WERI-Rb-1 (cell line): Measurements from ENCODE around the gene ACP3.
"Not testable (repeated sequence)": the region's sequence is repeated elsewhere in the genome, so short reads cannot be mapped to it uniquely, and the experiment has no call there.

Experiments used
- DNase-seq: peaks from one replicate; pipeline ENCODE4 v3.0.0-alpha.2; 2020
- H3K27ac ChIP-seq: fragments of 250-450 bp; sonication (Bioruptor Pico); 2 replicates; pipeline ENCODE4 v1.5.1; 2020; ENCODE audit warnings: mild to moderate bottlenecking, moderate library complexity
- H3K27me3 ChIP-seq: fragments of 250-450 bp; sonication (Bioruptor Pico); 2 replicates; pipeline ENCODE4 v1.5.1; 2021; ENCODE audit warnings: mild to moderate bottlenecking, low read depth, moderate library complexity; ENCODE audit not compliant: insufficient read depth, severe bottlenecking
- H3K36me3 ChIP-seq: fragments of 250-450 bp; sonication (Bioruptor Pico); 2 replicates; pipeline ENCODE4 v1.5.1; 2020; ENCODE audit warnings: mild to moderate bottlenecking, moderate library complexity
- H3K4me3 ChIP-seq: 2 replicates; pipeline ENCODE4 v1.5.1; 2011; ENCODE audit warnings: low read depth, mild to moderate bottlenecking, control low read depth, low read length
- H3K9me3 ChIP-seq: fragments of 250-450 bp; sonication (Bioruptor Pico); 2 replicates; pipeline ENCODE4 v1.5.1; 2021; ENCODE audit warnings: mild to moderate bottlenecking, moderate library complexity; ENCODE audit not compliant: severe bottlenecking
- CTCF ChIP-seq: IDR thresholded peaks from 2 replicates; pipeline ENCODE4 v1.5.1; 2011; ENCODE audit warnings: low read depth, mild to moderate bottlenecking, control low read depth, inconsistent platforms, low read length

Gene ACP3

GRCh38 chr3:132386259-132386658, 69.1 kb downstream of the ACP3 start:
- Histone ChIP-seq H3K4me3 (no peak overlapping the region), H3K9me3 (no peaks in the 10 kb centered on the region), H3K27ac (no peak overlapping the region), H3K27me3 (no peaks in the 10 kb centered on the region), H3K36me3 (no peaks in the 10 kb centered on the region)
- DNase-seq, result no peak
- no peak for TF ChIP-seq CTCF

- H3K27ac ChIP-seq, DNase-seq, H3K27me3 ChIP-seq, H3K9me3 ChIP-seq, H3K36me3 ChIP-seq, H3K4me3 ChIP-seq: not testable (repeated sequence)
These were observed 75.5 kb downstream of the ACP3 start for GRCh38 chr3:132392675-132393074.

- no peak overlapping the region for H3K27ac ChIP-seq
- DNase-seq, result no peak
- TF ChIP-seq CTCF, result no peak
These were observed 77.1 kb downstream of the ACP3 start for GRCh38 chr3:132394320-132394719.

GRCh38 chr3:132395126-132395525, 77.9 kb downstream of the ACP3 start:
- TF ChIP-seq CTCF, result no peak
- H3K27me3 ChIP-seq, result no peaks in the 10 kb centered on the region
- DNase-seq, result no peak
- no peaks in the 10 kb centered on the region for H3K9me3 ChIP-seq
- H3K36me3 ChIP-seq, result no peaks in the 10 kb centered on the region
- H3K4me3 ChIP-seq, result no peak overlapping the region
- H3K27ac ChIP-seq, result no peak overlapping the region

More at GRCh38 chr3:132394320-132394719, 77.1 kb downstream of the ACP3 start:
- H3K36me3 ChIP-seq, result no peaks in the 10 kb centered on the region
- H3K4me3 ChIP-seq, result no peak overlapping the region
- H3K9me3 ChIP-seq, result no peaks in the 10 kb centered on the region
- no peaks in the 10 kb centered on the region for H3K27me3 ChIP-seq

GRCh38 chr3:132396255-132396654, 79.0 kb downstream of the ACP3 start:
- Histone ChIP-seq H3K4me3 (no peak overlapping the region), H3K9me3 (no peaks in the 10 kb centered on the region), H3K27me3 (no peaks in the 10 kb centered on the region), H3K27ac (no peak overlapping the region), H3K36me3 (no peaks in the 10 kb centered on the region)
- no peak for TF ChIP-seq CTCF
- no peak for DNase-seq

- H3K27ac ChIP-seq, H3K9me3 ChIP-seq, H3K36me3 ChIP-seq, H3K27me3 ChIP-seq, H3K4me3 ChIP-seq, DNase-seq: not testable (repeated sequence)
These were observed 79.6 kb downstream of the ACP3 start for GRCh38 chr3:132396776-132397175.

GRCh38 chr3:132399054-132399929, 82.1 kb downstream of the ACP3 start:
- H3K27me3 ChIP-seq, result no peaks in the 10 kb centered on the region
- peak; percentile 72 for TF ChIP-seq CTCF
- H3K36me3 ChIP-seq, result no peaks in the 10 kb centered on the region
- no peak overlapping the region for H3K27ac ChIP-seq
- no peaks in the 10 kb centered on the region for H3K9me3 ChIP-seq
- H3K4me3 ChIP-seq, result no peak overlapping the region
- peak; percentile 37 for DNase-seq
